ENCODE measurements around the gene TXLNB.
A peak's percentile ranks its signal among the peaks of the same experiment; 100 is the strongest.
"Not testable (repeated sequence)": the region's sequence is repeated elsewhere in the genome, so short reads cannot be mapped to it uniquely, and the experiment has no call there.

The TXLNB gene

GRCh38 chr6:139231206-139231605 is 60.6 kb downstream of the TXLNB start:
- no peak for DNase-seq

GRCh38 chr6:139230391-139230840 is 61.4 kb downstream of the TXLNB start:
- DNase-seq: no peak

GRCh38 chr6:139228387-139228786 is 63.4 kb downstream of the TXLNB start:
- DNase-seq: not testable (repeated sequence)

GRCh38 chr6:139219746-139220145 is 72.1 kb downstream of the TXLNB start:
- DNase-seq: no peak

- peak in 1 of 2 experiments; percentile 22 for DNase-seq
Measured at GRCh38 chr6:139219271-139219729, 72.5 kb downstream of the TXLNB start.

GRCh38 chr6:139212460-139212859 is 79.3 kb downstream of the TXLNB start:
- DNase-seq: not testable (repeated sequence)

GRCh38 chr6:139210766-139211165 is 81.0 kb downstream of the TXLNB start:
- DNase-seq: not testable (repeated sequence)

GRCh38 chr6:139205843-139206242 is 86.0 kb downstream of the TXLNB start:
- no peak for DNase-seq

- DNase-seq: no peak
Measured at GRCh38 chr6:139204978-139205377, 86.8 kb downstream of the TXLNB start.

GRCh38 chr6:139201378-139201777 is 90.4 kb downstream of the TXLNB start:
- DNase-seq: no peak

GRCh38 chr6:139198529-139199288 is 93.1 kb downstream of the TXLNB start:
- no peak for DNase-seq

GRCh38 chr6:139194740-139195139 is 97.1 kb downstream of the TXLNB start:
- DNase-seq: no peak
